SU-DHL-6 (cell line): ENCODE results near the gene CACNA2D1.
"Not testable (repeated sequence)": the region's sequence is repeated elsewhere in the genome, so short reads cannot be mapped to it uniquely, and the experiment has no call there.

Experiments
- H2AFZ ChIP-seq: fragments of 200-600 bp; sonication (generic); 2 replicates; pipeline ENCODE4 v1.6.1; 2014; ENCODE audit warnings: low read depth, mild to moderate bottlenecking, moderate library complexity, mixed read lengths, antibody characterized with exemption, low read length; ENCODE audit not compliant: severe bottlenecking
- H3F3A ChIP-seq: fragments of 200-600 bp; shearing (Covaris generic); 2 replicates; pipeline ENCODE4 v1.6.0; 2016; ENCODE audit warnings: antibody characterized with exemption, mild to moderate bottlenecking; ENCODE audit not compliant: insufficient read depth
- H3K27ac ChIP-seq: fragments of 200-600 bp; sonication (generic); 2 replicates; pipeline ENCODE4 v1.5.1; 2016; ENCODE audit warnings: low read depth, mild to moderate bottlenecking, low read length, moderate library complexity, mixed read lengths
- H3K27me3 ChIP-seq: fragments of 200-600 bp; sonication (generic), shearing (Covaris generic); 2 replicates; pipeline ENCODE4 v1.6.0; 2014; ENCODE audit warnings: mild to moderate bottlenecking, low read length
- H3K36me3 ChIP-seq: fragments of 200-600 bp; sonication (generic); 2 replicates; pipeline ENCODE4 v1.6.1; 2014; ENCODE audit warnings: mild to moderate bottlenecking, low read length, mixed read lengths
- H3K4me2 ChIP-seq: fragments of 300-600, 200-600 bp; shearing (Covaris generic), sonication (generic); 2 replicates; pipeline ENCODE4 v1.6.0; 2014; ENCODE audit warnings: low read length, low read depth, mild to moderate bottlenecking; ENCODE audit not compliant: poor library complexity, severe bottlenecking
- H3K4me3 ChIP-seq: fragments of 200-600 bp; sonication (generic); 2 replicates; pipeline ENCODE4 v1.5.1; 2014; ENCODE audit warnings: antibody characterized with exemption, low read length, mild to moderate bottlenecking, mixed read lengths; ENCODE audit not compliant: insufficient read depth, poor library complexity, severe bottlenecking
- H3K79me2 ChIP-seq: fragments of 200-600 bp; sonication (generic); 2 replicates; pipeline ENCODE4 v1.6.1; 2014; ENCODE audit warnings: mild to moderate bottlenecking, low read length, moderate library complexity; ENCODE audit not compliant: insufficient read depth
- H3K9ac ChIP-seq: fragments of 200-600 bp; sonication (generic); 2 replicates; pipeline ENCODE4 v1.7.0; 2014; ENCODE audit warnings: mild to moderate bottlenecking, low read length
- H3K9me2 ChIP-seq: fragments of 200-600 bp; sonication (generic); replicated peaks from 2 replicates; pipeline ENCODE4 v1.6.1; 2014; ENCODE audit warnings: low read length; ENCODE audit not compliant: insufficient read depth
- H3K9me3 ChIP-seq: fragments of 200-600 bp; sonication (generic); 2 replicates; pipeline ENCODE4 v1.6.1; 2014; ENCODE audit warnings: low read length, mixed read lengths; ENCODE audit not compliant: insufficient read depth
- H4K20me1 ChIP-seq: fragments of 200-600 bp; sonication (generic); 2 replicates; pipeline ENCODE4 v1.6.1; 2014; ENCODE audit warnings: low read depth, mild to moderate bottlenecking, antibody characterized with exemption, low read length, moderate library complexity, mixed read lengths
- CTCF ChIP-seq: fragments of 200-600 bp; sonication (generic); IDR thresholded peaks from one replicate; pipeline ENCODE4 v1.5.1; 2017; ENCODE audit warnings: antibody characterized with exemption, mild to moderate bottlenecking, low read length, moderate library complexity; ENCODE audit not compliant: insufficient read depth, poor library complexity, severe bottlenecking
- EZH2phosphoT487 ChIP-seq: fragments of 200-600 bp; sonication (generic), shearing (Covaris generic); conservative IDR thresholded peaks from 2 replicates; pipeline ENCODE4 v1.6.1; 2018; ENCODE audit warnings: mild to moderate bottlenecking, antibody characterized with exemption, low read length, moderate library complexity, mixed read lengths

CACNA2D1 gene

DNA sequence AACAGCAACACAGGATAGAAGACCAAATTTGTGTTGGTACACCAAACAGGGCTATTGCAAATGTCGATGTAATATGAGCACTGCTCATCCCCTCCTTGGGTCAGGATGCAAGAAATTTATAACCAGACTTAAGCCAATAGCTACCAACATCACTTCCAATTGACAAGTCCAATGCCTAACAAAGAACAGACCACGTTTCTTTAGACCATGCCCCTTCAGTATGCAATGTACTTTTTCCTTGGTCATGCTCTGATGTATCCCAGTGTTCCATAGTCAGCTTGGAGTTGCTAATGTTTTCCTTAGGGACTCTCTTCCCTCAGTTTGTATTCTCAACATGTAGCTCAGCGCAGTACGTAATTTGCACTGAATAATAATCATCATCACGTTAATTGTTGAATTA is 7.8 kb downstream of the CACNA2D1 start:
- Histone ChIP-seq H3F3A (no peaks in the 10 kb centered on the region), H2AFZ (no peak overlapping the region), H3K9me2 (no peaks in the 10 kb centered on the region; the same call in 1 of the 2 replicates), H3K4me3 (no peak overlapping the region), H3K36me3 (peaks cover 2% of the 10 kb centered on the region; the same call in 1 of the 2 replicates), H4K20me1 (peaks cover 4% of the 10 kb centered on the region; the same call in 1 of the 2 replicates), H3K79me2 (no peaks in the 10 kb centered on the region), H3K9me3 (no peaks in the 10 kb centered on the region), H3K27me3 (0 out of 2 replicates have a peak, but pooled peaks cover 3% of the 10 kb centered on the region), H3K27ac (no peak overlapping the region), H3K4me2 (no peak overlapping the region), H3K9ac (no peak overlapping the region)
- TF ChIP-seq EZH2phosphoT487 (no peak), CTCF (no peak)

- Histone ChIP-seq H3K9me2 (no peaks in the 10 kb centered on the region; the same call in 1 of the 2 replicates), H3F3A (no peaks in the 10 kb centered on the region), H3K9me3 (no peaks in the 10 kb centered on the region), H3K79me2 (no peaks in the 10 kb centered on the region), H3K36me3 (no peaks in the 10 kb centered on the region), H3K4me3 (no peak overlapping the region), H2AFZ (no peak overlapping the region), H4K20me1 (peaks cover 3% of the 10 kb centered on the region; the same call in 1 of the 2 replicates), H3K27me3 (no peaks in the 10 kb centered on the region), H3K4me2 (no peak overlapping the region), H3K9ac (no peak overlapping the region), H3K27ac (no peak overlapping the region)
- no peak for TF ChIP-seq EZH2phosphoT487
- no peak for TF ChIP-seq CTCF
Measured at GRCh38 chr7:82434275-82435022, 9.1 kb downstream of the CACNA2D1 start.

- Histone ChIP-seq H3K36me3 (no peaks in the 10 kb centered on the region), H3K27ac (no peak overlapping the region), H3K9me2 (no peaks in the 10 kb centered on the region; the same call in 1 of the 2 replicates), H2AFZ (no peak overlapping the region), H3K4me3 (no peak overlapping the region), H3K9me3 (no peaks in the 10 kb centered on the region), H3K9ac (no peak overlapping the region), H3F3A (no peaks in the 10 kb centered on the region), H4K20me1 (no peaks in the 10 kb centered on the region), H3K4me2 (no peak overlapping the region), H3K27me3 (no peaks in the 10 kb centered on the region), H3K79me2 (no peaks in the 10 kb centered on the region)
- TF ChIP-seq EZH2phosphoT487 (no peak), CTCF (no peak)
Measured at GRCh38 chr7:82433507-82433906, 10.1 kb downstream of the CACNA2D1 start.

GRCh38 chr7:82432743-82433142 is 10.8 kb downstream of the CACNA2D1 start:
- H3K9me3 ChIP-seq, H3F3A ChIP-seq, H3K27ac ChIP-seq, H3K9ac ChIP-seq, H4K20me1 ChIP-seq, H3K27me3 ChIP-seq, H3K36me3 ChIP-seq, H2AFZ ChIP-seq, H3K4me3 ChIP-seq, H3K4me2 ChIP-seq, H3K9me2 ChIP-seq, H3K79me2 ChIP-seq: not testable (repeated sequence)
